GM10266 (cell line): ENCODE measurements around the gene GLIS2.

Experiments used
- DNase-seq: peaks from one replicate; pipeline ENCODE4 v3.0.0; 2012; ENCODE audit errors: extremely low spot score
- TF ChIP-seq, protein P1 (sequence below): IDR thresholded peaks from 2 replicates; pipeline ENCODE4 v1.5.1; 2012; ENCODE audit warnings: mild to moderate bottlenecking, low read depth; ENCODE audit not compliant: control insufficient read depth, insufficient read depth; ENCODE audit errors: missing control alignments

GLIS2 gene

DNA sequence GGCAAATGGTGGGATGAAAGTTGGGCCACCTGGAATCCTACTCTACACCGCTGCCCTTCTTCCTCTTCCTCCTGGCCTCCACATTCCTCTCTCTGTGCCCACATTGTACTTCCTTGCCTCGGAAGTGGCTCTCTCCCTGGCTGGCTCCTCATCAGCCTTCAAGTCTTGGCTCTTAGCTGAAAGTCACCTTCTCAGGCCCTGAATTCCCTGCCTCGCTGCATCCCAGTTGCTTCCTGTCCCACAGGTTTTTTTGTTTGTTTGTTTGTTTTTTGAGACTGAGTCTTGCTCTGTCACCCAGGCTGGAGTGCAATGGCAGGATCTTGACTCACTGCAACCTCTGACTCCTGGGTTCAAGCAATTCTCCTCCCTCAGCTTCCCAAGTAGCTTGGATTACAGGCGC lies 37.8 kb downstream of the GLIS2 start:
- TF ChIP-seq, protein P1, sequence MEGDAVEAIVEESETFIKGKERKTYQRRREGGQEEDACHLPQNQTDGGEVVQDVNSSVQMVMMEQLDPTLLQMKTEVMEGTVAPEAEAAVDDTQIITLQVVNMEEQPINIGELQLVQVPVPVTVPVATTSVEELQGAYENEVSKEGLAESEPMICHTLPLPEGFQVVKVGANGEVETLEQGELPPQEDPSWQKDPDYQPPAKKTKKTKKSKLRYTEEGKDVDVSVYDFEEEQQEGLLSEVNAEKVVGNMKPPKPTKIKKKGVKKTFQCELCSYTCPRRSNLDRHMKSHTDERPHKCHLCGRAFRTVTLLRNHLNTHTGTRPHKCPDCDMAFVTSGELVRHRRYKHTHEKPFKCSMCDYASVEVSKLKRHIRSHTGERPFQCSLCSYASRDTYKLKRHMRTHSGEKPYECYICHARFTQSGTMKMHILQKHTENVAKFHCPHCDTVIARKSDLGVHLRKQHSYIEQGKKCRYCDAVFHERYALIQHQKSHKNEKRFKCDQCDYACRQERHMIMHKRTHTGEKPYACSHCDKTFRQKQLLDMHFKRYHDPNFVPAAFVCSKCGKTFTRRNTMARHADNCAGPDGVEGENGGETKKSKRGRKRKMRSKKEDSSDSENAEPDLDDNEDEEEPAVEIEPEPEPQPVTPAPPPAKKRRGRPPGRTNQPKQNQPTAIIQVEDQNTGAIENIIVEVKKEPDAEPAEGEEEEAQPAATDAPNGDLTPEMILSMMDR: no peak
- no peak for DNase-seq

DNA sequence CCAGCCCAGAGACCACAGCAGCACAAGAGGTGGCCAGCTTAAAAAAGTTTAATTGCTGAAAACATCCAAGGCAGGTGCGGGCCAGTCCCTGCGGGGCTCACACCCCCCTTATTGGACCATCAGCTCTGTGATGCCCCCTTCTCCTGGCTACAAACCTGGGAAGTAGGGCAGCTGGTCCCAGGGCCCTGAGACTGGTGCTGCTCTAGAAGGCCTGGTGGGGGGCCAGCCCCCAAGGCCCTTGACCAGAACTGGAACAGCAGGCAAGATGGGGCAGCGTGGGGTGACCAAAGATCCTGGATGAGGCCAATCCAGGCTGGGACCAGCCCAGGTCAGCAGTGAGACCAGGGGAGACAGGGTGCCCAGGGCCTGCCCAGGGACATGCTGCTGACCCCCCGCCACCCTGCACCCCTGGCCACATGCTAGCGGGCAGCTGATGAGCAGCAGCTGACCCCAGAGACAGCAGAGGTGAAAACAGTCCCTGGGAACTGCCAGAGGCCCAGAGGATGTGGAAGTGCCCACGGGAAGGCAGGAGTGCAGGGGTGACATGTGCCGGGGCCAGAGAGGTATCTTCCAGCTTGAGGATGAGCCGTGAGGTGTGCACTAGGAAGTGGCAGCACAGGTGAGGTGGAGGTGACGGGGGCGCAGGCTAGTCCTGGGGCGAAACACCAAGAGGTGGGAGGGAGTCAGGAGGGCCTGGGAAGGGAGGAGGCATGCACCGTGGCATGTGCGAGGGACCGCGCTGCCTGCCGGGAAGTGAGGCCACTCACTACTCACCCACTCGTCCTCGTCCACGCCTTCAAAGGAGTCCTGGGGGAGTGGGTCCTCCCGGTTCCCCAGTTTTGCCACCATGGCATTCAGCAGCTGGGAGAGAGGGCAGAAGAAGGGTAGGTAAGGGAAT lies 38.9 kb downstream of the GLIS2 start:
- TF ChIP-seq, protein P1: no peak
- no peak for DNase-seq

DNA sequence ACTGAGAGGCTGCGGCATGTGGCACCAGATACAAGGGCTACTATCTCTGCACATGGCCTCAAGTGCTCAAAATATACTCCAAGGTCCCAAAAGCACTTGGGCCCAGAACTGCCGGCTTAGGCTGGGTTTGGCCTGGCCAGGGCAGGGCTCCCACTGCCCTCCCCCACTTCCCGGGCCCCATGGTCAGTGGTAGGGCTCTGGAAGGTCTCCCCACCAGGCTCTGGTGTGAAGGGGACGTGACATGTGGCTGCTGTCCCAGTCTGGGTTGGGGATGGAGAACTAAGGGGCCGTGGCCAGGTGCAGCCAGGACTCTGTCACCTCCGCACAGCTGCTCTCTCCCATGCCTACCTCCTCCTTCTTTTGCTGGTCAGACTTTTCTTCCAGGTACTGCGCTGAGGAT lies 41.0 kb downstream of the GLIS2 start:
- DNase-seq: no peak

DNA sequence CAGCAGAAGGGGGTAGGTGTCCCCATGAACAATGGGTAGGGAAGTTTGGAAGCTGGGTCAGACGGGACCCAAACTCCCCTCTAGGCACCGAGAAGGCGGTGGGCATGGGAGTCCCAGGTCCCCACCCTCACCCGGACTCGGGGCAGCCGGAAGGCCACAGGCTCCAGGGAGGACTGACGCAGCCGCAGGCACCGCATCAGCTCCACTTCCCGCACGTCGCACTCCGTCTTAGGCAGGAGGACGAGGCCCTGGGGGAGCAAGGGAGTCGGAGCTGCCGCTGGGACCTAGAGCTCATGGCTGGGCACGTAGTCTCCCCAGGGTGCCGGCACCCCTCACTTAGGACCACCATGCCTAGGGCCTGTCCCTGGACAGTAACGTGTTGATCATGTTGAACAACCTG lies 42.4 kb downstream of the GLIS2 start:
- no peak for DNase-seq
- TF ChIP-seq, protein P1: no peak

More for the DNA sequence above, 41.0 kb downstream of the GLIS2 start:
- TF ChIP-seq, protein P1: no peak

DNA sequence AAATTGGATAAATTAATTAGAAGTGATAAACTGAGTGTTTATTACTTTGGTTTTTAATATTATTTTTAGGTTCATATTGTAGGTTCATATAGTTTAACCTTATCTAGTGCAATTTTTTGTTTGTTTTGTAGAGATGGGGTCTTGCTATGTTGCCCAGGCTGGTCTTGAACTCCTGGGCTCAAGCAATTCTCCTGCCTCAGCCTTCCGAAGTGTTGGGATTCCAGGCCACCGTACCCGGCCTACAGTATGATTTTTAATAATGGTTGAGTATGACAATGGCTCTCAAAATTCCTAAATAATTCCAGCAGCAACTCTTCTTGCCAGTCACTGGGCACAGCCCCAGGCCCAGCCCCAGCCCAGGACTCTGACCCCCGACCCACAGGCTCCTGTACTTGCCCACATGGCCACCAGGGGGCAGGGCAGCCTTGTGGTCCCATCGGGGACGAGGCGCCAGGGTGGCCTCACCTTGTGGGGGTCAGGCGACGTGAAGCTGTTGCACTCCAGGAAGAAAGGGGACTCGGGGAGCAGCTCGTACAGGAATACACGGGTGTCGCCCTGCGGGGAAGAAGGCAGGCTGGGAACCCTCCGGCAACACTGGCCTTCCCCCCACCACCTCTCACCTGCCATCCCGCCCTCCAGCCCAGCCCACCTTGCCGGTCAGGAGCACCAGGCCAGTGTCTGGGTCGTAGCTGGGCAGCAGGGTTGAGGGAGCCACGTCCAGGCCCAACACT lies 43.1 kb downstream of the GLIS2 start:
- TF ChIP-seq, protein P1: peak; percentile 85
- DNase-seq: peak; percentile 70

DNA sequence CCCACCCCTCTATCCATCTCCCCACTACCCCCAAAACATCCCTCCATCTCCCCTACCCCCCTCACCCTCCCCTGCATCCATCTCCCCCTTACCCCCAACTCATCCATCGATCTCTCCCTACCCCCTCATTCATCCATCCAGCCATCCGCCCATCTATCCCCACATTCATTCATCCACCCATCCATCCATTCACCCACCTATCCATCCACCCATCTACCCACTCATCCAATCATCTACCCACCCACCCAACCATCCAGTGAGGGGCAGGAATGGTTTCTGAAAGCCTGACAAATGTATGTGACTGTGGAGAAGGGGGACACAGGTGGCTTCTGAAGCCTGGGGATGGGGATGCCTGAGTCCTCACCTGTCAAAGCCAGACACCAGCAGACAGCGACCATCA lies 44.0 kb downstream of the GLIS2 start:
- TF ChIP-seq, protein P1: no peak
- DNase-seq: no peak
